Measurements from ENCODE around the gene NEUROG1.

- TF ChIP-seq, protein P1, sequence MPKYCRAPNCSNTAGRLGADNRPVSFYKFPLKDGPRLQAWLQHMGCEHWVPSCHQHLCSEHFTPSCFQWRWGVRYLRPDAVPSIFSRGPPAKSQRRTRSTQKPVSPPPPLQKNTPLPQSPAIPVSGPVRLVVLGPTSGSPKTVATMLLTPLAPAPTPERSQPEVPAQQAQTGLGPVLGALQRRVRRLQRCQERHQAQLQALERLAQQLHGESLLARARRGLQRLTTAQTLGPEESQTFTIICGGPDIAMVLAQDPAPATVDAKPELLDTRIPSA (CRISPR knock-in tag; IDR thresholded peaks at IDR 0.05; ENCODE audit: borderline replicate concordance), result no peak
- no peak for TF ChIP-seq BRCA1 (CRISPR knock-in tag; IDR thresholded peaks at IDR 0.05)
- no peak for TF ChIP-seq ZBTB21 (CRISPR knock-in tag; IDR thresholded peaks at IDR 0.05)
- no peak for TF ChIP-seq KLF11 (CRISPR knock-in tag; IDR thresholded peaks at IDR 0.05)
- TF ChIP-seq ZNF768 (CRISPR knock-in tag; IDR thresholded peaks at IDR 0.05), result no peak
- no peak for TF ChIP-seq ZNF354B (CRISPR knock-in tag; IDR thresholded peaks at IDR 0.05)
- no peak for TF ChIP-seq ATF6 (CRISPR knock-in tag; conservative IDR thresholded peaks at IDR 0.05)
- no peak for TF ChIP-seq ZFP36 (IDR thresholded peaks at IDR 0.05; ENCODE audit: borderline replicate concordance, low read depth, low read length, partially characterized antibody)
- TF ChIP-seq THAP7 (CRISPR knock-in tag; IDR thresholded peaks at IDR 0.05), result no peak
Observed at GRCh38 chr5:135497971-135498636, 37.7 kb downstream of the NEUROG1 start.
